Stromal cell of bone marrow (primary cell): ENCODE measurements around the gene ATP11A.
"Not testable (repeated sequence)": the region's sequence is repeated elsewhere in the genome, so short reads cannot be mapped to it uniquely, and the experiment has no call there.

ENCODE experiments used
- DNase-seq: peaks from one replicate; pipeline ENCODE4 v3.0.0-alpha.2; 2012; ENCODE audit warnings: low read depth

Gene ATP11A

DNA sequence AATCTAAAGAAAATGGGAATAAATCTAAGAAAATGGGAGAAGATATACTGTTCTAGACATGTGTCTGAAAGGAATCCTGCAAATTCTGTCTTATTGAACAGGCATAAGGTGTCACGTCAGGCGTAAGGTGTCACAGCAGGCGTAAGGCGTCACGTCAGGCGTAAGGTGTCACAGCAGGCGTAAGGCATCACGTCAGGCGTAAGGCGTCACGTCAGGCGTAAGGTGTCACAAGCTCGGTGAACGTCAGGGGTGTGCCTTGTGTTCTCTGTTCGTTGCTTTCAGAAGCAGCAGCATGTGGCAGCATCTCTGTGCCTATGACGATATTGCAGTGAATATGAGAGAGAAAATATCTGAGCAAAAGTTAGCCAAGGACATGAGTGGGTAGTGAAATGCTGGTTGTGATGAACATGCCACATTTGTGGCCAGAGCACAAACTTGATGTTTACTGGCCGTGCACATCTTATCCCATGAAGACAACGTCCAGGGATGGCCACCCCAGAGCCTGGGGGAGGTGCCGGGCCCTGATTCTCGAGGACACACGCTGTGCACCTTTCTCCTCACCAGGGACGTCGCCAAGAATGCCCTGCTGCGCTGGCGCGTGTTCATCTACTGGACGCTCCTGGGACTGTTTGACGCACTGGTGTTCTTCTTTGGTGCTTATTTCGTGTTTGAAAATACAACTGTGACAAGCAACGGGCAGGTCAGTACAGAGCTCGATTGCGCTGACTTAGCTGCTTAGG, 172.2 kb downstream of the ATP11A start:
- no peak for DNase-seq

DNA sequence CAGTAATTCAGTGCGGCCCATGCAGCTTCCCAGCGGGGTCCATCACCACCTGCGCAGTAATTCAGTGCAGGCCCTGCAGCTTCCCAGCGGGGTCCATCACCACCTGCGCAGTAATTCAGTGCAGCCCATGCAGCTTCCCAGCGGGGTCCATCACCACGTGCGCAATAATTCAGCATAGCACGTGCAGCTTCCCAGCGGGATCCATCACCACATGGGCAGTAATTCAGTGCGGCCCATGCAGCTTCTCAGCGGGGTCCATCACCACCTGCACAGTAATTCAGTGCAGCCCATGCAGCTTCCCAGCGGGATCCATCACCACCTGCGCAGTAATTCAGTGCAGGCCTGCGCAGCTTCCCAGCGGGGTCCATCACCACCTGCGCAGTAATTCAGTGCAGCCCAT, 173.5 kb downstream of the ATP11A start:
- DNase-seq: not testable (repeated sequence)

DNA sequence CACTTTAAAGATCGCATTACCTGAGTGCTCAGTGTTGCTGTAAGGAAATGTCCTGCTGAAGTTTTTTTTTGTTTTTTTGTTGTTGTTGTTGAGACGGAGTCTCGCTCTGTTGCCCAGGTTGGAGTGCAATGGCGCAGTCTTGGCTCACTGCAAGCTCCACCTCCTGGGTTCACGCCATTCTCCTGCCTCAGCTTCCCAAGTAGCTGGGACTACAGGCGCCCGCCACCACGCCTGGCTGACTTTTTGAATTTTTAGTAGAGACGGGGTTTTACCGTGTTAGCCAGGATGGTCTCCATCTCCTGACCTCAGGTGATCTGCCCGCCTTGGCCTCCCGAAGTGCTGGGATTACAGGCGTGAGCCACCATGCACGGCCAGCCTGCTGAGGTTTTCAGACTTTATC, 175.6 kb downstream of the ATP11A start:
- DNase-seq: not testable (repeated sequence)

DNA sequence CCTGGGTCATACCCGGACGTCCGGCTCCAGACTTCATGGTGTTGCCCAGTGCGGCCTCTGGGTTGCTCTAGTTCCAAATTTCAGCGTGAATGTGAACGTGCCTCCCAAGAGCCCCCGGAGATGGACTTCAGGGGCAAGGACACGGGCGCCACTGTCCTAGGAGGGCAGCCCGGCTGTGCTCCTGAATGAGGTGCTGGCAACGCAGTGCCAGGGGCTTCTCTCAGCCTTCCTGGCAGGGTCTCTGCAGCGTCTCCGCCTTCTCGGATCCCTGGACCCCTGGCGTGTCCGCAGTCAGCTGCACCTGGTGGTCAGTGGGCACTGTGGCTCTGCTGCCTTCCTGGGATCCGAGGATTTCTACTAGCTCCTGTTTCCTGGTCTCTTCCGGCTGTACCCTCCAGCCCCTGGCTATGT, 177.5 kb downstream of the ATP11A start:
- DNase-seq: no peak

DNA sequence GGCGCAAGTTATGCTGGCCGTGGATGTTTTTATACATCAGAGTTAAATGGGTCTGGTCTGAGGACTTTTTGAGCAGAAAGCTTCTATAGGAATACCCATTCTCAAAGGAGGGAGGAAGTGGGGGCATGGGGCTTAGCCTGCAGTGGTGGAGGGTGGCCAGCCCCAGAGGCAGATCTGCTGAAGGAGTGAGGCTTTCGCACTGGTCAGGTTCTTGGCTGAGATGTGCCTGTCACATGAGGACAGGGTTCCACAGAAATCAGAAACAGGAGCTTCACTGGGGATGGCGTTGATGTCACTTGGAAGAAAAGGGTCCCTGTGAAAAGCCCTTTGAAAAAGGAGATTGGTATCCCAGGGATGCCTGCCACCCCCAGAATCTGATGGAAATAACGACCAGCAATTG, 178.5 kb downstream of the ATP11A start:
- DNase-seq: no peak

DNA sequence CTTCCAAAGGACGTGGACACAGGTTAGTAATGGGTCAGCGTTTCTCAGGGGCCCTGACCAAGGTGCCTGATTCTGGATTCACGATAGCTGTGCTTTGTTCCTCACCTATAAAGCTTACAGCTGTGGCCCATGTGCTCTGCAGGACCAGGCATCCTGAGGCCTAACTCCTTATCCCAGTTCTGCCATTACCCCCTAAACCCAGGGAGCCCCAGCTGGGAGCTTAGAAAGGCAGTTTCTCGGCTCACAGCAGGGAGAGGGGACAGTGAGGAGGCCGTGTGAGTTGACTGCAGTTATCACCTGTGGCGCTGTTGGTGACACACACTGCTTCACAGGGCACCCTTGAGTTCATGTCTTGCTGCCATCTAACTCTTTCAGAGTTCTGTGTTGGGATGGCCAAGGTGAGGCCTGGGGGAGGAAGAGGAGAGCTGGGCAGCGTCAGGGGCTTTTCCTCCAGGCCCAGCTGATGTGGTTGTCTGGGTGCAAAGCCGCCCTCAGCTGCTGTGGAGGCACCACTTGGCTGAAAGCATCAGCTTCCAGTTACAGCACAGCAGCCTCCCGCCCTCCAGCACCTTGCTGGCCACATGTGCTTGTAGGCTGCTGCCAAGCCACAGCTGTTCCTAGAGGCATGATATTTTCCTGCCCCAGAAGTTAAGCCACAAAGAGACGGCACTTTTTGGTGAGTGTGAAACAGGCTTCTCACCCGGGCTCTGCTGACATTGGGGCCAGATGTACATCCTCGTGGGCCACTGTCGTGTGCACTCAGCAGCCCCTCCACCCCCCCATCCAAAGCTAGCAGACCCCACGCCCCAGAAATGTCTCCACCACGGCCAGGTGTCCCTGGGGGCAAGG, 179.6 kb downstream of the ATP11A start:
- no peak for DNase-seq

DNA sequence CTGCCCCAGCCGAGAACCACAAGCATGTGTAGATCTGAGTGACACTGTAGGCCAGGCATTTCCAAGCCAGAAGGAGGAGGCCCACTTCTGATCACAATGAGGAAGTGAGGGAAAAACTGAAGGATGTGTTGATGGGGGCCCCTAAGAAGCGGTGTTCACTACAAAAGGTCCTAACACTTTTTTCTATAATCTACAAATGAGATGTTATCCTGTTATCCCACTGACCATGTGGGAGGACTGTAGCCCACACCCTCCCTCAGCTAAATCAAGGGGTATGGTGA, 180.2 kb downstream of the ATP11A start:
- DNase-seq: no peak

DNA sequence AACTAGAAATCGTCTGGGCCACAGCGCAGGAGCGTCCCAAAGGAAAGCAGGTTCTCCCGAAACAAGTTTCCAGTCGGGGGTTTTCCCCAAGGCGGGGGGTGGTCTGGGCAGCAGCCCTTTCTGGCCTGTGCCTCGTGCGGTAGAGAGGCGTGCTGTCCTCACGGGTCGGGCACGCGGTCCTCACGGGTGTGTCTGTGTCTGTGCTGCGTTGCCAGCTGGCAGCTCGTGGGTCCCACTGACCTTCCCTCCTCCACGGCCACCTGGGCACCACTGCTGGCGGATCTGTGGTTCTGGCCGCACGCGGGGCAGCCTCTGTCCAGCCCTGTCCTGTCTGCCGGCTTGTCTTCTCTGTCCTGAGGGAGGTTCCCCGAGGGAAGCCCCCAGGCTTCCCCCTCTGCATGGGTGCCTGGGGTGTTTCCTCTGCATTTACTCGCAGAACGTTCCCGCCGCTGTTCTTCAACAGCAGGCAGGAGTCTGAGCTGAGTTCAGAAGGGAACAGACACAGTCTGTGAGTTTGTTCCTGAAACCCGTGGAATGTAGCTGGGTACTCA, 181.0 kb downstream of the ATP11A start:
- no peak for DNase-seq

DNA sequence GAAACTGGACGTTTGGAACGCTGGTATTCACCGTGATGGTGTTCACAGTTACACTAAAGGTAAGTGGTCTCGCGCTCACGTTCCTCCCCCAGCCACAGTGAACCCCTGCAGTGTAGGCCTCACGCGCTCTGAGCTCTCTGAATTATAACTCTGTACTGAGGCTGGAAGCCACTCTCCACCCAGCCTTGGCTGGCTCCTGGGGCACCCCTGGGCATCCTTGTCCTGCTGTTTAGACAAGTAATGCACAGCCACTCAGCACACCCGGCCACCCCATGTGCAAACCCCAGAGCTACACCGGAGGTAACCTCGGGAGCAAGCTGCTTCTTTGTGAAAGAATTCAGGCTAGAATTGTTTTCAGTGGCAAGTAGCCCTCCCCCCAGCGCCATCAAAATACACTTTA, 181.9 kb downstream of the ATP11A start:
- no peak for DNase-seq

DNA sequence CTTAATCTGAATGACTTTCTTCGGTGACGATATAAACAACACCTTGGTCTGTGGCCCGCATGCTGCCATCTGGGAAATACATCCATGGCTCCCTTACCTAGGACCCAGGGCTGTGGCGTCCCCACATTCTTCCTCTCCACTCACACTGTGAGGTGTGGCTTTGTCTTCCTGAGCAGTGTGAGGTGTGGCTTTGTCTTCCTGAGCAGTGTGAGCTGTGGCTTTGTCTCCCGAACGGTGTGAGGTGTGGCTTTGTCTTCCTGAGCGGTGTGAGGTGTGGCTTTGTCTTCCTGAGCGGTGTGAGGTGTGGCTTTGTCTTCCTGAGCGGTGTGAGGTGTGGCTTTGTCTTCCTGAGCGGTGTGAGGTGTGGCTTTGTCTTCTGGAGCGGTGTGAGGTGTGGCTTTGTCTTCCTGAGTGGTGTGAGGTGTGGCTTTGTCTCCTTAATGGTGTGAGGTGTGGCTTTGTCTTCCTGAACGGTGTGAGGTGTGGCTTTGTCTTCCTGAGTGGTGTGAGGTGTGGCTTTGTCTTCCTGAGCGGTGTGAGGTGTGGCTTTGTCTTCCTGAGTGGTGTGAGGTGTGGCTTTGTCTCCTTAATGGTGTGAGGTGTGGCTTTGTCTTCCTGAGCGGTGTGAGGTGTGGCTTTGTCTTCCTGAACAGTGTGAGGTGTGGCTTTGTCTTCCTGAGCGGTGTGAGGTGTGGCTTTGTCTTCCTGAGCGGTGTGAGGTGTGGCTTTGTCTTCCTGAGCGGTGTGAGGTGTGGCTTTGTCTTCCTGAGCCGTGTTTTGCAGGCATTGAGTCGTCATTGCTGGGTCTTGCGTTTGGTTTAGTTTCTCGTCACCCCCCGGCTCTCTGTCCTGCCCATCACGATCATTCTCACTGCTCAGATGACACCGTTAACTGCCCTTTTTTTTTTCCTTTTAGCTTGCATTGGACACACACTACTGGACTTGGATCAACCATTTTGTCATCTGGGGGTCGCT, 183.1 kb downstream of the ATP11A start:
- not testable (repeated sequence) for DNase-seq

DNA sequence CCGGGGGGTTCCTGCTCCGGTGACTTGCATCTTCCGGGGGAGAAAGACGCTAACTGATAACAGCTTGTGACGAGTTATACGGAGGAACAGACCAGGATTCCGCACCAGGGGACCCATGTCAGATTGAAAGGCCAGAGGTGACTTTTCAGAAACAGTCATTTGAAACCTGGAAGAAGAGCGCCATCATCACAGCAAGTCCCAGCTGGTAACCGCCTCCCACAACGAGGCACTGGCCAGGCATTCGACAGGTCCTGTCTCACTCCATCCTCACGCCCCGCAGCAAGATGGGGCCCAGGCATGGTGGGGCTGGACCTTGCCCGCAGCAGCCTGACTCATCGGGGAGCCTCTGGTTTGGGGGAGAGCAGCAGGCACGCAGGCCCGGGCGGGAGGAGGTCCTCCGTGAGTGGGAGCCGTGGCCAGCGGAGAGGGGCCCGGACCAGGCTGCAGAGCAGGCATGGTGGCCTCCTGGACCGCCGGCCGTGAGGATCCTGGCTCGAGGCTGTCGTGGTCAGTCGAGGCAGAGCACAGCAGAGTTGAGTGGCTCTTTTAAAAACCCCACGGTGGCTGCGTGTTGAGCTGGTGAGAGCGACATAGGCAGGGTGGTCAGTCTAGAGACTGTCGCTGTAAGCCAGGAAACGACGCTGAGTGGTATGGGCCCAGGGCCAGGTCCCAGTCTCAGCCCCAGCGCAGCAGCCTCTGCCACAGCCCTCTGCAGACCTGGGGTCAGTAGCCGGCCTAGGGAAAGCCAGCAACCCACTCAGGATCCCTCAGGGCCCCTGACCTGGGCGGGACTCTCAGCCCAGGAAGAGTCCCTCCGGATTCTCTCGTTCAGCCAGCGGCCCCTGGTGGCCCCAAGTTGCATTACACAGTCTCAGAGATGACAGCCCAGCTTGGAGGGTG, 184.3 kb downstream of the ATP11A start:
- peak; percentile 29 for DNase-seq

DNA sequence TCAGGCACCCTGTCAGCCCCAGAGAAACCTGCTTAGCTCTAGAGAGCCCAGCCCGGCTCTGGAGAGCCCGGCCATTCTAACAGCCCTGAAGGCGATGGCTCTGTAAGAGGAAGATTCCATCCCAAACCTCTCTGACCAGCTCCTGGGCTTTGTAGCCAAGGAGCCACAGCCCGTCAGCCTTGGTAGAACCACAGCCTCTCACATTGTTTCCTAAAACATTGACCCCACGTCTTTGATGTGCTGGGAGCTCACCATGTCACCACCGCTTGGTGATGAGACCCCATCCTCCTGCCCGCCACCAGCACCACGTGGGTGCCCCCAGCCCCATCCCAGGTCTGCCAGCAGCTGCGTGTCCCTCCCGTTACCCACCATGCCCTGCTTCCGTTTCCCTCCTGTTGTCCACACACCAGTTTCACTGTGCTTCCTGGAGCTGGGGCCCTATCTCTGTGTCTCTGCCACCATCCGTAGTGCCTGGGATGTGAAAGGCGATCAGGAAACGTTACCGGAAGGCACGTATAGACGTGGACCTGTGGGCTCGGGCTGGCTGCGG, 185.0 kb downstream of the ATP11A start:
- DNase-seq: no peak

DNA sequence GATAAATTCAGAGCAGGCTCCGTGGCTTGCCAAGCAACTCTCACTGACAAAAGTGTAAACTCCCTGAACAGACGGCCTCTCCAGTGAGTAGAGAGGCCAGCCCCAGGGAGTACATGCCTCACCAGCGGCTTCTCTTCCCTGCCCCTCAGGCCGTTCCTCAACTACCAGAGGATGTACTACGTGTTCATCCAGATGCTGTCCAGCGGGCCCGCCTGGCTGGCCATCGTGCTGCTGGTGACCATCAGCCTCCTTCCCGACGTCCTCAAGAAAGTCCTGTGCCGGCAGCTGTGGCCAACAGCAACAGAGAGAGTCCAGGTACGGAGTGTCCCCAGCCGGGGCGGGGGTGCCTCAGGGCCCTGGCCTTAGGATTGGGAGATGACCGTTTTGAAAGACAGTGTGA, 185.8 kb downstream of the ATP11A start:
- DNase-seq: no peak

DNA sequence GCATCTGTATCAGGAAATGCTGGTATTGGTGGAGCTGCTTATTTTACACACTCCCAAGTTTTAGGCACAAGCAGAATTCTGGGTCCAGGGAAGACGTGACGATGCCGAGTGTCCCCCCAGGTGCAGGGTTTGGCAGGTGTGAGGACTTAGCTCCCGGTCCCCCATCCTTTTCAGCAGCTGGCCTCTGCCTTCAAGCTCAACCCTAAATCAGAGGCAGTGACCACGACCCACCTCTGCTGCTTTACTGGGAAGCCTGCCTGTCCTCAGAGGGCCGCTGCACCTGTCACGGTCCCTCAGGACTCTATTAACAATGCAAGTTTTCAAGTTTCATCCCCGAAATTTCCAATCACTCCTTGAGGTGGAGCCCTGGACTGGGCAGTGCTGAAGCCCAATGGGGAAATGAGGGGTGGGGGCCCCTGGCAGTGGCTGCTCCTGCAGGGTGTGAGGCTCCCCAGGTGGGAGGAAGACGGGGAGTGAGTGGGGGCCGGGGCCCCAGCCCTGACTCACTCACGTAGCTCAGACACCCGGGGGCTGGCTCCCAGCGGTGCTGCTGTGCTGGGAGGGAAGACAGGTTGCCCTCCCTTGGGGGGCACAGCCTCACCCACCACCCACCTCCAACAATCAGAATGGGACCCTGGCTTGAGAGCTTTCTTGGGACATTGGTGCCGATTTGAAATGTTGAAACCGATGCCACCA, 186.6 kb downstream of the ATP11A start:
- DNase-seq: no peak

DNA sequence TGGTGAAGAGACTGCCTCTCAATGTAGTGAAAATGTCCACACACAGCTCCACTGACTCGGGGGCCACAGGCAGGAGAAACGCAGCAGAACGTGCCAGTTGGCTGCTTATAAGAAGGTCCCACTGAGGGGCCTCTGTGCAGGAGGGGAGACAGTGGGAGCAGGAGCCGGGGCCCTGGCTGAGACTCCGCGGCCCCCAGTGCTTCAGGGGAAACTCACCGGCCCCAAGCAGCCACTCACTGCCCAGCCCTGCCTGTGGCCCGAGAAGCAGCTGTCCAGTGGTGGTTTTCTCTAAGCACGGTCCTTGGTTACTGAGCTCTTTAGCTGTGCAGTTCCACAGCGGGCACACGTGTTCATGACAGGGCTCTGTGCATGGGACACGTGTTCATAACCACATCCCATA, 187.2 kb downstream of the ATP11A start:
- DNase-seq: no peak

DNA sequence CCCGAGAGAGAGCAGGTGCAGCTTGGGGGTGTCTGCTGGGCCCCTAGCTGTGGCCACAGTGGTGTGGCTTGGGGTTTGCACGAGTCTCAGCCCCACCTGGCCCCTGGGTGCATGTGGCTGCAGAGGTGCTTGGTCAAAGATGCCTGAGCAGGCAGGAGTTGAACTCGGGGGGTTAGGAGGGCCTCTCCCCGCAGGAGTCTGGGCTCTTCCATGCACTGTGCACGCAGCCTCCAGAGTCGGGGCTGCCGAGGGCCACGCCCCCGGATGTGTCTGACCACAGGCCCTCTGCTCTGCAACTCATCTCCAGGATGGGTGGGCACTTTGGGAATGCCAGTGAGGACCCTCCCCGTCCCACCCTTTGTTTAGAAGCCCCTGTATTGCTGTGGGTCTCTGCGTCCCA, 187.7 kb downstream of the ATP11A start:
- DNase-seq: no peak

DNA sequence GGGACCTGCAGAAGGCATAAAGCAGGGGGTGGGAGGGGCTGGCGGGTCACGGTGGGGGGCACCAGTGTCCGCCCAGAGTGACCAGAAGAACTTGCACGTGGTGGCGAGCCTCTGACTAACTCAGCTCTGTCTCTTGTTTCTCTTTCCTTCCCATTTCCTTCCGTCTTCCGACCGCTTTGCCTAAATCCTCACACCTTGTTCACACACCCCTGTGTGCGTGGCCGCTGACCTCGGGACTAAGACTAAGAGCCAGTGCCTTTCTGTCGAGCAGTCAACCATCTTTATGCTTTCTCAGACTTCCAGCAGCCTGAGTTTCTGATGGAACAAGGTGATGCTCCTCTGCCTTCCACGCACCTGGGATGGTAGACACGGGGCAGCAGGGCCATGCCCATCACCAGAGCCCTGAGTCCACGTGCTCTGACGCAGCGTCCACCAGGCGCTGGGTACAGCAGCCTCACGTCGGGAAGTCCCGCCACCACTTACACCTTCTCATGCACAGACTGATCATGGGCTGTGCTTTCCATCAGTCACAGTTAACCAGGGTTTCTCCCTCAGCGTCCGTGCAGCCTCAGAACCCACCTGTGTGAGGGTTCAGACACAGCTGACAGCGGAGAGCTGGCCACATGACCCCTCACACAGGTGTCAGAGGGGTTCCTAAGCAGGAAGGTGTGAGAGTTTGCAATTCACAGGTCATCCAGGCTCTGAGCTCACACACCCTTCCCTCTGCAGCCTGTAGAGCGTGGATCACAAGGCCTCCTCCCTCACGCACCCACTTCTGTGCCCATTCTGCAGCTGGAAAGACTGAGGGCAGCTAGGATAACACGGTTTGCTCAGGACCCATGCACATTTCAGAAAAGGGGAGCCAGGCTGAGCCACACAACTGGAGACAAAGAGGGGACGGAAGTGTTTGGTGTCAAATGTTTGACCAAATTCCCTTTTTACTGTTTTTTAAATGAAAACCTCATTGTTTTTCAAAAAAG, 188.4 kb downstream of the ATP11A start:
- DNase-seq: no peak

DNA sequence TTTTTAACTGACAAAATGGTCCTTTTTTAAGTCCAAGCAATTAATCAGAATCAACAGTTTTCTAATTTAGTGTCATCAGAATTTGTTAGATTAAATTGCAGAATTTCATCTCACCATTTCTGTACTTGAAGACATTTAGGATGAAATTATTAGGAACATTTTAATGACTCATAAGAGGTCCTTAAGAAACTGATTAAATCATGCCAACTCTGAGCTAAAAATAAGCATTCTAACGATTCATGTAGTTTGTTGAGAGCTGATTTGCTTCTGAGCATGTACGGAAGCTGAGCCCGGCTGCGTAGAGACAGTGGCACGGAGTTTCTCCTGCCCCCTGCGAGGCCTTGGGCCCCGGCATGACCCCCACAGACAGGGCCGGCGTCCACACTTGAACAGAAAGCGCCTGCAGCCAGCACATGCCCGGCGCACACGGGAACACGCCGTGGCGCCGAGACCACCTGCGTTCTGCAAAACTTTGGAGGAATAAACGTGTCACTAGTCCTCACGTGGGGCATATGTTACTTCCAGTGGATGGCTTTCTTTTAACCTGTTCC, 189.5 kb downstream of the ATP11A start:
- no peak for DNase-seq

DNA sequence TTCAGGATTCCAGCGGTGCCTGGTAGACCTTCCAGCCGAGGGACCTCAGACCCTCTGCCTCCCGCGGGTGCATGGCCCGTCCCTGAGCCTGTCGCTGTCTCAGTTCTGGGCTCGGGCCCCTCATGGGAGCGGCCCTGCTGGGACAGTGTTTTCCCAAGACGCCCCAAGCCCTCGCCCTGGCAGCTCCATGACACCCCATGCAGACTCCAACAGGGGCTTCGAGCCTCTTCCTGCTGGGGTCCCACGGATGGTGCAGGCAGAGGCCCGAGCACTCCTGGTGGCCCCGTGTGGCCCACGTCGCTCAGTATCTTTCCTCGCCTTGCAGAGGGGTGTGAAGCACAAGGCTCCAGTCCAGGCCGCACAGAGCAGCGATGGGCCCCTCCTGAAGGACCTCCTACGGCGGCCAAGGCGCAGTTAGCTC, 190.4 kb downstream of the ATP11A start:
- DNase-seq: no peak
